SJCRH30 (cell line): ENCODE results near the gene GPR107. TPM values are rescaled to one million over a fixed set of nuclear protein-coding genes. Genes with fewer than 3 reads are reported as not detected.
"Not testable (repeated sequence)": the region's sequence is repeated elsewhere in the genome, so short reads cannot be mapped to it uniquely, and the experiment has no call there.

Experiments used
- DNase-seq, 2 experiments: peaks; one replicate each; pipeline ENCODE4 v3.0.0-alpha.2; 2015 to 2020
- H3K27ac ChIP-seq: fragments of 250-450 bp; sonication (Bioruptor Pico); 2 replicates; pipeline ENCODE4 v1.5.1; 2020; ENCODE audit warnings: mild to moderate bottlenecking, moderate library complexity
- H3K27me3 ChIP-seq: fragments of 250-450 bp; sonication (Bioruptor Pico); 2 replicates; pipeline ENCODE4 v1.5.1; 2020; ENCODE audit warnings: mild to moderate bottlenecking, moderate library complexity
- H3K36me3 ChIP-seq: fragments of 250-450 bp; sonication (Bioruptor Pico); 2 replicates; pipeline ENCODE4 v1.5.1; 2020; ENCODE audit warnings: mild to moderate bottlenecking, moderate library complexity
- H3K4me1 ChIP-seq: fragments of 250-450 bp; sonication (Bioruptor Pico); 2 replicates; pipeline ENCODE4 v1.5.1; 2020; ENCODE audit warnings: mild to moderate bottlenecking, moderate library complexity
- H3K4me3 ChIP-seq: fragments of 250-450 bp; sonication (Bioruptor Pico); 2 replicates; pipeline ENCODE4 v1.5.1; 2020; ENCODE audit warnings: mild to moderate bottlenecking, moderate library complexity
- H3K9me3 ChIP-seq: fragments of 250-450 bp; sonication (Bioruptor Pico); replicated peaks from 2 replicates; pipeline ENCODE4 v1.5.1; 2020; ENCODE audit warnings: mild to moderate bottlenecking, moderate library complexity
- total RNA-seq: library from RNA; depleted of rRNA; stranded (reverse); fragments of >200 nt; shearing (Covaris generic); gene quantifications from 2 replicates; pipeline ENCODE4 v1.2.3, GENCODE V29; 2014; rRNA removed

GPR107 gene
- total RNA-seq: 33.2 and 35.2 TPM in 2 replicates

DNA sequence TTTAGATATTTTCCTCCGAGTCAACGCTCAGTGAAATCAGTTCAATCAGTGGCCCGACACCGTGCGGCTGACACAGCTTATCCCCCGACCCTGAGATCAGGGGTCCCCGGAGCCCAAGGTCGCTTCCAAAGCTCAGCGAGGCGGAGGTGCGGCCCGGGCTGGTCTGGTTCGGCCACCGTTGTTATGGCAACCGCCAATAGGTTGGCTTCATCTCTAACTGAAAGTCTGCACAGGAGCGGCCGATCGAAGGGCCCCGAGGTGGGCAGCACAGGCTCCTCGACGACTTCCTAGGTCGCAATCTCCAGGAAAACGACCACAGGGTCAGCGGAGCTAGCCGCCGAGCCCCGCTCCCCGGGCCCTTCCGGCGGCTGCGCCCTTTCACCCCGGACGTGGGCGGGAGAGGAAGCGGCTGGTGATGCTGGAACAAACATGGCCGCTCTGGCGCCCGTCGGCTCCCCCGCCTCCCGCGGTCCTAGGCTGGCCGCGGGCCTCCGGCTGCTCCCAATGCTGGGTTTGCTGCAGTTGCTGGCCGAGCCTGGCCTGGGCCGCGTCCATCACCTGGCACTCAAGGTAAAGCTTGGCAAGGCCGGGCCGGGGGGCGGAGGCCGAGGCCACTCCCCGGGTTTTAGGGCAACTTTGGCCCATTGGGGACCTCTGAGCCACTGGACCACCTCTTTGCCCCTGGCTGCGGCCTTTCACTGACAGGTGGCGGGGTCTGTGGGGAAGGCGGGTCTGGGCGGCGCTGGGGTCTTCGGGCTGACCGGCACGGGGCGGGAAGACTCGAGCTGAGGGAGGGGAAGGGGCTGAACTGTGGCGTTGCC lies at the start of gene GPR107:
Gene GPR107 (plus strand): TSS at position 403 of the 821 bp plus-strand sequence. CDS start 27 bp downstream, at position 430.
- H3K36me3 ChIP-seq: peaks cover 12% of the 10 kb centered on the region; the same call in 1 of the 2 replicates
- H3K9me3 ChIP-seq: no peaks in the 10 kb centered on the region
- no peaks in the 10 kb centered on the region for H3K4me1 ChIP-seq
- H3K4me3 ChIP-seq: peak within 1 kb of the TSS; percentile 100
- no peaks in the 10 kb centered on the region for H3K27me3 ChIP-seq
- peak; percentile 84 to 85 for DNase-seq
- H3K27ac ChIP-seq: peak within 1 kb of the TSS; percentile 81

DNA sequence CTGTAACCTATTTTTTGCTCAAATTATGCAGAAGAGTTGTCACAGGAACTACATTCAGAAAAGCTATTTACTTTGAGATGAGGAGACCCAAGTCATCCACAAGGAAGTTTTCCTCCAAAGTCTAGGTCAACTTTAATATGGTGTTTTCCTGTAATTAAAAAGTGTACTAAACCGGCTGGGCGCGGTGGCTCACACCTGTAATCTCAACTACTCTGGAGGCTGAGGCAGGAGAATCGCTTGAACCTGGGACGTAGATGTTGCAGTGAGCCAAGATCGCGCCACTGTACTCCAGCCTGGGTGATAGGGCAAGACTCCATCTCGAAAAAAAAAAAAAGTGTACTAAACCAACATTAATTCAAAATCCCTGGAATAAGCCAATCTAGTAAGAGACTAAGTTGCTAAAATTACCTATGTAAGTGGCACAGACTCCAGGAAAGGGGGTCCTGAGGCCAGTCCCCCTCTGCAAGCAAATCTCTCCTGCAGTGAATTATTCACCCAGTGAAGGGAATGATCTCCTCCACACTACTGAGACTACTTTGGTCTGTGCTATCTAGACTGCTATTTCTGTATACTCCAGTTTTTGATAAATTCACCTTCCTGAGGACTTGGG lies 49.7 kb upstream of the GPR107 start:
- no peak overlapping the region for H3K4me3 ChIP-seq
- H3K27me3 ChIP-seq: no peaks in the 10 kb centered on the region
- H3K9me3 ChIP-seq: 0 out of 2 replicates have a peak, but pooled peaks cover 2% of the 10 kb centered on the region
- H3K36me3 ChIP-seq: no peaks in the 10 kb centered on the region
- no peaks in the 10 kb centered on the region for H3K4me1 ChIP-seq
- H3K27ac ChIP-seq: no peak overlapping the region
- no peak for DNase-seq

DNA sequence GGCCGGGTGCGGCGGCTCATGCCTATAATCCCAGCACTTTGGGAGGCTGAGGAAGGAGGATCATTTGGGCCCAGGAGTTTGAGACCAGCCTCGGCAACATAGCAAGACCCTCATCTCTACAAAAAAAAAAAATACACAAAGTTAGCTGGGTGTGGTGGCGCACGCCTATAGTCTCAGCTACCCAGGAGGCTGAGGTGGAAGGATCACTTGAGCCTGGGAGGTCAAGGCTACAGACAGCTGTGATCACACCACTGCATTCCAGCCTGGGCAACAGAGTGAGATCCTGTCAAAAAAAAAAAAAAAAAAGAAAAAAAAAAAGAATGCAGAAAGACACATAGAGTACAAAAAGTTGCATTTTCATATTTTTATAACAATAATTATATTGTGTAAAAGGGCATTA lies 46.8 kb upstream of the GPR107 start:
- not testable (repeated sequence) for H3K36me3 ChIP-seq, DNase-seq, H3K27me3 ChIP-seq, H3K4me3 ChIP-seq, H3K9me3 ChIP-seq, H3K27ac ChIP-seq, H3K4me1 ChIP-seq

DNA sequence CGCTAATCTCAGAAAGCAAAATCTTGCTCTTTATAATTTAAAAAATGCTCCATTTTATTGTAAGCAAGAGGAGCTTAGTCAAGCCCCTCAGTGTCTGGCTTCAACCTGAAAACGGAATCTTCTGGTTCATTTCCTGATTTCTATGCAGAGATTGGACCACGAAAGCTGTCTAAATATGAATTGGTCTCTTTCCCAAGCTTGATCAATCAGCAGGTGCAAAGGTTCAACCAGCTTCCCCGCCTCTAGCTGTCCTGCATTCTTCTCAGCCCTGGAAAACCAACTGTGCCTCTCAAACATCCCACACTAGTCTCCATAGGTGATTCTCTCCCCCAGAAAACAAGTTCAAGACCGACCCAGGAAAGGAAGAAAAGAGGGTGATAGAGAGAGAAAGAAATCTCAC lies 45.2 kb upstream of the GPR107 start:
- Histone ChIP-seq H3K36me3 (no peaks in the 10 kb centered on the region), H3K27ac (no peak overlapping the region), H3K27me3 (no peaks in the 10 kb centered on the region), H3K4me1 (no peaks in the 10 kb centered on the region), H3K4me3 (no peak overlapping the region), H3K9me3 (no peaks in the 10 kb centered on the region)
- DNase-seq: no peak

DNA sequence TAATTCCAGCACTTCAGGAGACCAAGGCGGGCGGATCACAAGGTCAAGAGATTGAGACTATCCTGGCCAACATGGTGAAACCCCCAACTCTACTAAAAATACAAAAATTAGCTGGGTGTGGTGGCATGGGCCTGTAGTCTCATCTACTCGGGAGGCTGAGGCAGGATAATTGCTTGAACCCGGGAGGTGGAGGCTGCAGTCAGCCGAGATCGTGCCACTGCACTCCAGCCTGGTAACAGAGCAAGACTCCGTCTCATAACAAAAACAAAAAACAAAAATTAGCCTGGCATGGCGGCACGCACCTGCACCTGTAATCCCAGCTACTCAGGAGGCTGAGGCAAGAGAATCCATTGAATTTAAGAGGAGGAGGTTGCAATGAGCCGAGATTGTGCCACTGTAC lies 44.2 kb upstream of the GPR107 start:
- H3K36me3 ChIP-seq, DNase-seq, H3K4me1 ChIP-seq, H3K4me3 ChIP-seq, H3K9me3 ChIP-seq, H3K27ac ChIP-seq, H3K27me3 ChIP-seq: not testable (repeated sequence)

DNA sequence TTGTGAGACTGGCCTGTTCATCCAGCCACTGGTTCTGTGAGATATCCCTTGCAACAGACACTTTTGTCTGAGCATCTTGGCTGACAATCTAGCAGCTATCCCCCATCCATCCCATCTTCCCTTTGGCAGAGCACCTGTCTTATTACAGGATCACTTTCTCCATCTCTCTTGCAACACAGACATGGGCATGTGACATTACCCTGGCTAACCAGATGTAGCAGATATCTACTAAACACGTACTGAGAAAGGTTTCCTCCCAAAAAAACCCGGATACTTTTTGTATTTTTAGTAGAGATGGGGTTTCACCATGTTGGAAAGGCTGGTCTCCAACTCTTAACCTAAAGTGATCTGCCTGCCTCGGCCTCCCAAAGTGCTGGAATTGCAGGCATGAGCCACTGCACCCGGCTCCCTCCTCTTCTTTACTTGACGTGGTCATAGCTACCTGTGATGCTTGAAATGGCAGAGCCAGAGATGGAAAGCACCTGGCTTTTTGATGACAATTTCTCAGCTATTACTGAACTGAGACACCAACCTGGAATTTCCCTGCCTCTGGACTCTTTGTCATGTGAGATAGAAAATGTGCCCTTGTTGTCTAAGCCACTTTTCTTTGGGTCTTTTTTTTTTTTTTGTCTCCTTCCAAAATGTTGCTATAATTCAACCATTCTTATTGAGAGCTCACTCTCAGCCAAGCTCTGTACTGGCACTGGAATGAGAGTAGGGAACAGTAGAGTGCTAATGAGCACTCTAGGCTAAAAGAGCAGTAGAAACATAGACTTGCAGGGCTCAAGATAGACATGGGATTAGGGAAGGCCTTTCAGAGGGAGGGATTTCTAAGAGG lies 43.3 kb upstream of the GPR107 start:
- Histone ChIP-seq H3K27me3 (no peaks in the 10 kb centered on the region), H3K4me3 (no peak overlapping the region), H3K4me1 (no peaks in the 10 kb centered on the region), H3K36me3 (no peaks in the 10 kb centered on the region), H3K27ac (no peak overlapping the region), H3K9me3 (no peaks in the 10 kb centered on the region)
- no peak for DNase-seq

DNA sequence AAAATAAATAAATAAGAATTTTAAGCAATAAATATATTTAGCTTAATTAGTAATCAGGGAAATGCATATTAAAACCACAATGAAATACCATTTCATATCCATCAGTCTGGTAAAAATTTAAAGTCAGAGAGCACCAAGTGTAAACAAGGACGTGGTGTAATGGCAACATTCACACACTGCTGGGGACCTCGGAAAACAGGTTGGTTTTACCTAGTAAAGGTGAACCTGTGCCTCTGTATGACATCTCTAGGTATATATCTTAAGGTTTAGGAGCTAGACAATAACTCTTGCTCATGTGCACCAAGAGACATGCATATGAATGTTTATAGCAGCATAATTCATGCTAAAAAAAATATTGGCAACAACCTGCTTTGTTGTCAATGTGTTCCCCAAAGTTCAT lies 40.4 kb upstream of the GPR107 start:
- Histone ChIP-seq H3K27ac (no peak overlapping the region), H3K4me1 (no peaks in the 10 kb centered on the region), H3K9me3 (no peaks in the 10 kb centered on the region), H3K36me3 (peaks cover 3% of the 10 kb centered on the region; the same call in 1 of the 2 replicates), H3K27me3 (no peaks in the 10 kb centered on the region), H3K4me3 (no peak overlapping the region)
- DNase-seq: no peak

DNA sequence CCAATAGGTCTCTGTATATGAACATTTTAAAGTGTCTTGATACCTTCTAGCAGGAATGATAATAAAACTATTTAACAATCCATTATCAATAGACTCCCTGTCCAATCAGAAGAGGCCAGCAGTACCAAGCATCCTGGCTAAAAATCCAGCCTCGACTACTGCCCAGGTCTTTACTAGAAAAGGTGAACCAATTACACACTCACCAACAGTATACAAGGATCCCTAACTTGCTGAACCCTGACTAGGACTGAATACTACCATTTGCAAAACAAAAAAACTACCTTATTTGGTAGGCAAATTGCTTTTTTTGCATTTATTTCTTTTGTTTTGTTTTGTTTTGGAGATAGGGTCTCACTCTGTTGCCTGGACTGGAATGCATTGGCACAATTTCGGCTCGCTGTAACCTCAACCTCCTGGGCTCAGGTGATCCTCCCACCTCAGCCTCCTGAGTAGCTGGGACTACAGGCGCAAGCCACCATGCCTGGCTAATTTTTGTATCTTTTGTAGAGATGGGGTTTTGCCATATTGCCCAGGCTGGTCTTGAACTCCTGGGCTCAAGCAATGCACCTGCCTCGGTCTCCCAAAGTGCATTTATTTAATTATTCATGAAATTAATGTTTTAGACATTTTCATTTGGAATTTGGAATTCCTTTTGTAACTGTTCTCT lies 38.2 kb upstream of the GPR107 start:
- Histone ChIP-seq H3K36me3 (peaks cover 3% of the 10 kb centered on the region; the same call in 1 of the 2 replicates), H3K9me3 (no peaks in the 10 kb centered on the region), H3K27ac (no peak overlapping the region), H3K27me3 (no peaks in the 10 kb centered on the region), H3K4me1 (no peaks in the 10 kb centered on the region), H3K4me3 (no peak overlapping the region)
- no peak for DNase-seq

DNA sequence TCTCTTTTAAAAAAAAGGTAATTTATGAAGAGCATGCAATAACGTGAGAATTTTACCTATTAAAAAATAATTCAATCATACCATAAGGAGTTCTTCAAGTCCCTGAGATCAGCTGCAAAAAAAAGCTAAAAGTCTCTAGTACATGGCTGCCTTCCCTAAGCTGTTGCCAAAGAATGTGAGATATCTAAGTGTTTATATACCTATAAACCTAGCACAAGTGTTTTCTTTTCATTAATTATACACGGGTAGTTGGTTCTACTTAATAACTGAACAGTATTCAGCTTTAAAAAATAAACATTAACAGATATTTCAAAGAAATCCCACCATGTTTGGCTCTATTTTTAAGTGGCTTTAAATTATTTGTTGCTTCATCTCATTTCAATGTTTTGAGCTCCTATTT lies 36.6 kb upstream of the GPR107 start:
- DNase-seq: no peak
- Histone ChIP-seq H3K36me3 (peaks cover 3% of the 10 kb centered on the region; the same call in 1 of the 2 replicates), H3K4me3 (no peak overlapping the region), H3K27ac (no peak overlapping the region), H3K4me1 (peaks cover 4% of the 10 kb centered on the region; the same call in 1 of the 2 replicates), H3K9me3 (no peaks in the 10 kb centered on the region), H3K27me3 (no peaks in the 10 kb centered on the region)

DNA sequence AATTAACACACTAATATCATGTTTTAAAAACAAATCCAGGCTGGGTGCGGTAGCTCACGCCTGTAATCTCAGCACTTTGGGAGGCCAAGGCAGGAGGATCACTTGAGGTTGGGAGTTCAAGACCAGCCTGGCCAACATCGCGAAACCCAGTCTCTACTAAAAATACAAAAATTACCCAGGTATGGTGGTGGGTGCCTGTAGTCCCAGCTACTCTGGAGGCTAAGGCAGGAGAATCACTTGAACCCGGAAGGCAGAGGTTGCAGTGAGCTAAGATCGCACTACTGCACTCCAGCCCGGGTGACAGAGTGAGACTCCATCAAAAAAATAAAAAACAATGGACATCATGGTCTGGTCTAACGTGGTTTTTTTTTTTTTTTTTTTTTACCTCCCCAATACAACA lies 36.2 kb upstream of the GPR107 start:
- H3K27ac ChIP-seq, H3K36me3 ChIP-seq, DNase-seq, H3K9me3 ChIP-seq, H3K27me3 ChIP-seq, H3K4me1 ChIP-seq, H3K4me3 ChIP-seq: not testable (repeated sequence)

DNA sequence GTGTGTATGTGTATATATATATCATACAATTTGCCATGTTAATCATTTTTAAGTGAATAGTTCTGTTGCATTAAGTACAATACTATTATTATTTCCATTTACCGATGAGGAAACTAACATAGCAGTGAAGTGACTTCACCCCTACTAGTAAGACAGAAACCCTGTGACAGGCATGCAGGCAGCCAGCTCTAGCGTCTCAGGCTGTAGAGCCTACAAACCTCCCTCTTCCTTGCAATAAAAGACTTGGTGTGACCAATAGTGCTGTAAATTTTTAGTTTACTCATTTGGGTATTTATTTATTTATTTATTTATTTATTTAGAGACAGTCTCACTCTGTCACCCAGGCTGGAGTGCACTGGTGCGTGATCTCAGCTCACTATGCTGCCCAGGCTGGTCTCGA lies 35.4 kb upstream of the GPR107 start:
- H3K9me3 ChIP-seq: no peaks in the 10 kb centered on the region
- no peaks in the 10 kb centered on the region for H3K27me3 ChIP-seq
- H3K4me1 ChIP-seq: peaks cover 4% of the 10 kb centered on the region; the same call in 1 of the 2 replicates
- no peak overlapping the region for H3K4me3 ChIP-seq
- no peak overlapping the region for H3K27ac ChIP-seq
- DNase-seq: no peak
- H3K36me3 ChIP-seq: peaks cover 3% of the 10 kb centered on the region; the same call in 1 of the 2 replicates

DNA sequence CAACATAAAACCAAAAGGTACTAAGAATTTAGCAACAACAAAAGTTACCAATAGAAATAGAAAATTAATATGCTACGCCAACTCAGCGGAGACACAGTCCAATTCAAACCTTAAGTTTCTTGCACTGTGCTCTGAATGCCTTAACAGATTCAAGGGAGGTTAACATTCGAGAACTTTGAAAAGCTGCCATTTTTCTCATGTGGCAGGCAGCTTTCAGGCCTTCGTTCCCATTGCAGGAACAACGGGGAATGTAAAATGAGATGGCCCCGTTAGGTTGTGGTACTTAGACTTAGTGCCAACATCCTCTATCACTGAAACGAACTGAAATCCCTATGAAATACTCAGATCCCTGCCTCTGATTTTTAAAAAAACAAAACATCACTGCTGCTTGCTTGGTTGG lies 33.1 kb upstream of the GPR107 start:
- Histone ChIP-seq H3K4me1 (peaks cover 4% of the 10 kb centered on the region; the same call in 1 of the 2 replicates), H3K9me3 (no peaks in the 10 kb centered on the region), H3K4me3 (no peak overlapping the region), H3K36me3 (peaks cover 3% of the 10 kb centered on the region; the same call in 1 of the 2 replicates), H3K27me3 (no peaks in the 10 kb centered on the region), H3K27ac (no peak overlapping the region)
- no peak for DNase-seq

DNA sequence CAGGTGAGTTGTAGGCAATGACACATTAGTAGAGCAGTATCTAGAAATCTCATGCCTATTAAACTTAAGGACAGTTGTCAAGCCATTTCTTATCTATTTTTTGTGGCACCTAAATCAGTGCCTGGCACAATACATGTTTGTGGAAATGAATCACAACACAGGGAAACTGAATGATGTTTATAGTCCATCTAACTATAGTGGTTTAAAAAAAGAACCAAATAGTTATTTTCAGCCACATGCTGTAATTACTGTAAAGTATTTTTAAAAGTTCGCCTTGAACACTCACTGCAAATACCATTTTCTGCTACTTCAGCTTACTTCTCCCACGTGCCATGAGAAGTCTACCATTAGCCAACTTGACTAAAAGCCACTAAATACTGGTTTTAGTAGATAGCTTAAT lies 32.6 kb upstream of the GPR107 start:
- no peak for DNase-seq
- no peak overlapping the region for H3K4me3 ChIP-seq
- H3K9me3 ChIP-seq: no peaks in the 10 kb centered on the region
- H3K4me1 ChIP-seq: peaks cover 4% of the 10 kb centered on the region; the same call in 1 of the 2 replicates
- H3K27ac ChIP-seq: no peak overlapping the region
- H3K27me3 ChIP-seq: no peaks in the 10 kb centered on the region
- H3K36me3 ChIP-seq: peaks cover 2% of the 10 kb centered on the region; the same call in 1 of the 2 replicates

DNA sequence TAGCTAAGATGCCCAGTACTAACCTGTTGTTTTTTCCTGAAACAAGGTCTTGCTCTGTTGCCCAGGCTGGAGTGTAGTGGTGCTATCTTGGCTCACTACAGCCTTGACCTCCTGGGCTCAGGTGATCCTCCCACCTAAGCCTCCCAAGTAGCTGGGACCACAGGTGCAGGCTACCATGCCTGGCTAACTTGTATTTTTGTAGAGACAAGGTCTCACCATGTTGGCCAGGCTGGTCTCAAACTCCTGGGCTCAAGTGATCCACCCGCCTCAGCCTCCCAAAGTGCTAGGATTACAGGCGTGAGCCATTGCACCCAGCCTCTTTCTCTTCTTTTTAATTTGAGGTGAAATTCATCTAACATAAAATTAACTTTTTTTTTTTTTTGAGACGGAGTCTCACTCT lies 31.9 kb upstream of the GPR107 start:
- not testable (repeated sequence) for H3K4me1 ChIP-seq, H3K27me3 ChIP-seq, H3K27ac ChIP-seq, H3K4me3 ChIP-seq, H3K36me3 ChIP-seq, H3K9me3 ChIP-seq, DNase-seq
